Mammary epithelial cell (primary cell): Measurements from ENCODE around the gene SIM1.

ENCODE experiments used
- EZH2 ChIP-seq: IDR thresholded peaks from 2 replicates; pipeline ENCODE4 v1.6.1; 2012; ENCODE audit warnings: low read length, inconsistent platforms, borderline replicate concordance
- TF ChIP-seq, protein P1 (sequence below), 2 donors: IDR thresholded peaks in 1 of 2; conservative IDR thresholded peaks in 1 of 2; 2 replicates each; pipeline ENCODE4 v1.5.1; 2011 to 2012; ENCODE audit warnings: inconsistent platforms in 2 of 2, low read length in 2 of 2, mild to moderate bottlenecking in 2 of 2, control low read depth in 1 of 2, low read depth in 1 of 2; ENCODE audit not compliant: insufficient read depth in 1 of 2; ENCODE audit errors: extremely low read depth in 1 of 2

- TF ChIP-seq, protein P1, sequence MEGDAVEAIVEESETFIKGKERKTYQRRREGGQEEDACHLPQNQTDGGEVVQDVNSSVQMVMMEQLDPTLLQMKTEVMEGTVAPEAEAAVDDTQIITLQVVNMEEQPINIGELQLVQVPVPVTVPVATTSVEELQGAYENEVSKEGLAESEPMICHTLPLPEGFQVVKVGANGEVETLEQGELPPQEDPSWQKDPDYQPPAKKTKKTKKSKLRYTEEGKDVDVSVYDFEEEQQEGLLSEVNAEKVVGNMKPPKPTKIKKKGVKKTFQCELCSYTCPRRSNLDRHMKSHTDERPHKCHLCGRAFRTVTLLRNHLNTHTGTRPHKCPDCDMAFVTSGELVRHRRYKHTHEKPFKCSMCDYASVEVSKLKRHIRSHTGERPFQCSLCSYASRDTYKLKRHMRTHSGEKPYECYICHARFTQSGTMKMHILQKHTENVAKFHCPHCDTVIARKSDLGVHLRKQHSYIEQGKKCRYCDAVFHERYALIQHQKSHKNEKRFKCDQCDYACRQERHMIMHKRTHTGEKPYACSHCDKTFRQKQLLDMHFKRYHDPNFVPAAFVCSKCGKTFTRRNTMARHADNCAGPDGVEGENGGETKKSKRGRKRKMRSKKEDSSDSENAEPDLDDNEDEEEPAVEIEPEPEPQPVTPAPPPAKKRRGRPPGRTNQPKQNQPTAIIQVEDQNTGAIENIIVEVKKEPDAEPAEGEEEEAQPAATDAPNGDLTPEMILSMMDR (conservative IDR thresholded peaks at IDR 0.05 in 1 of 2, IDR thresholded peaks at IDR 0.05 in 1 of 2; ENCODE audit: extremely low read depth in 1 of 2, insufficient read depth in 1 of 2, low read depth in 1 of 2, low read length in 2 of 2), result no peak
- TF ChIP-seq EZH2, result no peak
Observed at GRCh38 chr6:100504786-100505737, 40.3 kb upstream of the SIM1 start.
